ENCODE data around the gene CDH2.

The CDH2 gene

DNA sequence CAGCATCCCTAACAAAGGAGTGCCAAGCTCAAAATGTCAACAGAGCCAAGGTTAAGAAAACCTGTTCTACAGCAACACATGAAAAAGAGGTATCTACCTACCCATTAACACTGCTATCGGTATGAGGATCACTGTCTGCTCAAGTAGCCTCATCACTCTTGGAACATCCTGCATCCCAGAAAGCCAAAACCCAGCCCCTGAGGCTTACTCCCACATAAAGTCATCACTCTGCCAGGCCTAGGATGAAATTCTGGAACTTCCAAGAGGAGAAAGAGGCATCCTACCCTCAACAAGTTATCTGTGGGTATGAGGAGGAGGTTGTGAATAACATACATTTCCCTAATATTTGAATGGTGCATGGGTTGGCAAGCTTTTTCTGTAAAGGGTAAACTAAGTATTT is 25.5 kb downstream of the CDH2 start:
- H3K27ac ChIP-seq: no peak overlapping the region
- TF ChIP-seq, protein P1, sequence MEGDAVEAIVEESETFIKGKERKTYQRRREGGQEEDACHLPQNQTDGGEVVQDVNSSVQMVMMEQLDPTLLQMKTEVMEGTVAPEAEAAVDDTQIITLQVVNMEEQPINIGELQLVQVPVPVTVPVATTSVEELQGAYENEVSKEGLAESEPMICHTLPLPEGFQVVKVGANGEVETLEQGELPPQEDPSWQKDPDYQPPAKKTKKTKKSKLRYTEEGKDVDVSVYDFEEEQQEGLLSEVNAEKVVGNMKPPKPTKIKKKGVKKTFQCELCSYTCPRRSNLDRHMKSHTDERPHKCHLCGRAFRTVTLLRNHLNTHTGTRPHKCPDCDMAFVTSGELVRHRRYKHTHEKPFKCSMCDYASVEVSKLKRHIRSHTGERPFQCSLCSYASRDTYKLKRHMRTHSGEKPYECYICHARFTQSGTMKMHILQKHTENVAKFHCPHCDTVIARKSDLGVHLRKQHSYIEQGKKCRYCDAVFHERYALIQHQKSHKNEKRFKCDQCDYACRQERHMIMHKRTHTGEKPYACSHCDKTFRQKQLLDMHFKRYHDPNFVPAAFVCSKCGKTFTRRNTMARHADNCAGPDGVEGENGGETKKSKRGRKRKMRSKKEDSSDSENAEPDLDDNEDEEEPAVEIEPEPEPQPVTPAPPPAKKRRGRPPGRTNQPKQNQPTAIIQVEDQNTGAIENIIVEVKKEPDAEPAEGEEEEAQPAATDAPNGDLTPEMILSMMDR (conservative IDR thresholded peaks at IDR 0.05; ENCODE audit: low read depth): no peak
- POLR2A ChIA-PET (ENCODE audit: low non-redundant PET): no interaction called here
- DNase-seq (ENCODE audit: low spot score): no peak
- CTCF ChIA-PET: no interaction called here

DNA sequence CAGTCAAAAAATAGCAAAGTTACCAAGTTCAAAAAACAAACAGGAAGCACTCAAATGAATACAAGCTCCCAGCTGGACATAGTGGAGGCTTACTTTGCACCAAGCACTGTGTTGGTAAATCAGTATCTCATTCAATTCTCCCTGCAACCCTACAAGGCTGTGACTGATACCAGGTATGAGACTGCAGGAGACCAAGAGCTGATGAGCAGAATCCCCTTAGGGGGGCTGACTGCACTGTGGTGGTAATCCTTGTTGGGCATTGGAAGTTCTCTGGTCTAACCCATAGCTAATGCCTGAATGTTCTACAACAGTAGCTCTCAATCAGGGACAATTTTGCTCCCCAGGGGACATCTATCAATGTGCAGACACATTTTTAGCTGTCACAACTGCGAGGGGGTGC is 26.0 kb downstream of the CDH2 start:
- POLR2A ChIA-PET (ENCODE audit: low non-redundant PET): no interaction called here
- DNase-seq (ENCODE audit: low spot score): no peak
- no peak overlapping the region for H3K27ac ChIP-seq
- TF ChIP-seq, protein P1 (conservative IDR thresholded peaks at IDR 0.05; ENCODE audit: low read depth): no peak
- CTCF ChIA-PET: no interaction called here

DNA sequence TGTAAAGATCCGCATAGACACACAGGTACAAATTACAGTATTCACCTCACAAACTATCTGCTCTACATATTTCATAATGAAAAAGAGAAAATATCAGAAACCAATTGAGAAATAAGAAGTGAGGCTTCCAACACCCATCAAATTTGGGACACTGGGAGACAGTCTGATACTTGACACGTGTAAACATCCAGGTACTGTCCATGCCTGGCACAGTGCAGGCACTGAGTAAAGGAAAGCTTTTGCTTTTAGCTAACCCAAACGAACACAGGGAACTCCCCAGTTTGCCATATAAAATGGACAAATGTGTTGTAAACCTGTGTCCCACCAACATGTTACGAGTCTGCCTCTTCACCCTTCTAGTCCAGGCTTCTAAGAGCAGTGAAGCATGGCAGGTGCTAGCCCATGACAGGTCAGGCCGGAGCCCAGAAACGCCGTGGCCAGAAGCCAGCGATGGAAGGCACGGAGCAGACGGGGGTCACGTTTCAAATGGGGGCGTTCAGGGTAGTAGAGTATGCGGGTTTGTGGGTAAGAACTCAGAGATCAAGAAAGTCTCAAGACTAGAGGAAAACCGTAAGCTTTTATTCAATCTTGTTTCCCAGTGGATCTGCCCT is 27.0 kb downstream of the CDH2 start:
- POLR2A ChIA-PET (ENCODE audit: low non-redundant PET): no interaction called here
- CTCF ChIA-PET: no interaction called here
- no peak overlapping the region for H3K27ac ChIP-seq
- DNase-seq (ENCODE audit: low spot score): no peak
- TF ChIP-seq, protein P1 (conservative IDR thresholded peaks at IDR 0.05; ENCODE audit: low read depth): no peak

DNA sequence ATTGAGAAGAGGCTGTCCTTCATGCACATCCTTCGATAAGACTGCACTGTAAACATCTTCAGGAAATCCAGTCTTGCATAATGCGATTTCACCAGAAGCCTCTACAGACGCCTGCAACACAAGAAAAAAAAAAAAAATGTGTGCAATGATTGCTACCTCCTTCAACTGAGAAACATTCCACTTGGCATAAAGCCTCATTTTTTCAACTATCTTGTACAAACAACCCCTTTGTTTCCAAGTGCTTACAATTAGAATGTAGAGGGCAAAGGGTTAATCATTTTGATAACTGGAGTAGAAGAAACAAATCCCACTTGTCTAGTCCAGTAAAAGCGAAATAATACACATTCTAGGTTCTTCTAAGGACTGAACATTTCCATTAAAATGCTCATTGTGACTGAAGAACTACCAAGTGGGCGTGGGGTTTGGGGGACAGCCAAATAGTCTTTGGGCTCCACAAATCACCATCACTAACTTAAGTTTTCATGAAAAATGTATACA is 29.2 kb downstream of the CDH2 start:
- ChIA-PET POLR2A (ENCODE audit: low non-redundant PET) (no interaction called here), CTCF (no interaction called here)
- no peak overlapping the region for H3K27ac ChIP-seq
- no peak for DNase-seq (ENCODE audit: low spot score)
- TF ChIP-seq, protein P1 (conservative IDR thresholded peaks at IDR 0.05; ENCODE audit: low read depth): no peak

DNA sequence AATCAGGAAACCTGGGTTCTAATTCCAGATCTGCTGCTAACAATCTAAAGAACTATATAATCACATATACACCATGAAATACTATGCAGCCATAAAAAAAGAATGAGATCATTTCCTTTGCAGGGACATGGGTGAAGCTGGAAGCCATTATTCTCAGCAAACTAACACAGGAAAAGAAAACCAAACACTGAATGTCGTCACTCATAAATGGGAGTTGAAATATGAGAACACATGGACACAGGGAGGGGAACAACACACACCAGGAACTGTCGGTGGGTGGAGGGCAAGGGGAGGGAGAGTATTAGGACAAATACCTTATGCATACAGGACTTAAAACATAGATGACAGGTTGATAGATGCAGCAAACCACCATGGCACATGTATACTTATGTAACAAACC is 33.2 kb downstream of the CDH2 start:
- H3K27ac ChIP-seq: no peak overlapping the region
- POLR2A ChIA-PET (ENCODE audit: low non-redundant PET): no interaction called here
- TF ChIP-seq, protein P1 (conservative IDR thresholded peaks at IDR 0.05; ENCODE audit: low read depth): no peak
- DNase-seq (ENCODE audit: low spot score): no peak
- CTCF ChIA-PET: no interaction called here

DNA sequence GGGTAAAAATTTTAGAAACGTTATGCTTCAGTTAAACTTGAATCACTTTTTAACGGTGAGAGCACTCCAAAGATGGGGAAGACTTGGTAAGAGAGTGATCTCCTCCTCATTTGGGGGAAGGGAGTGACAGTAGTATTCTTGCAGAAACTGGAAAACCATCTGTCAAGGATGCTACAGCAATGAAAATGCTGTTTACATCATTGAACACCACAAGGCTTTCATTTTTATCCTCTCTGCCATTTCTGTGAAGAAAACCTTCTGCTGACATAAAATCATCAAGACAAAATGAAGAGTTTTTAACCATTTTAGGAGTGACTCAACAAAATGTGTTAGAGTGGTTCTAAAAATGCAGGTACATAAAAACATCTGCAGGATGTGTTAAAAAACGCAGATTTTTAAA is 38.1 kb downstream of the CDH2 start:
- DNase-seq (ENCODE audit: low spot score): no peak
- ChIA-PET POLR2A (ENCODE audit: low non-redundant PET) (no interaction called here), CTCF (interaction anchor here (0.7 kb wide), 1 partner anchor 253 kb away, joined by 3 read pairs; no protein-coding TSS in a partner anchor)
- TF ChIP-seq, protein P1 (conservative IDR thresholded peaks at IDR 0.05; ENCODE audit: low read depth): no peak
- H3K27ac ChIP-seq: no peak overlapping the region
